Measurements from ENCODE around the gene RAB33B. TPM values are rescaled to one million over a fixed set of nuclear protein-coding genes. Genes with fewer than 3 reads are reported as not detected.

The RAB33B gene
- total and polyA plus RNA-seq, 9 of the 15 experiments (the other 6 are each of a cell fraction or from before 2014, with no cell fraction given) = 1.7 to 3.7 (median 3.0) TPM

GRCh38 chr4:139458999-139459398, 5.1 kb downstream of the RAB33B start:
- ATAC-seq = no peak
- no peak for DNase-seq (ENCODE audit: extremely low read depth in 1 of 4, low spot score in 3 of 4)
- Histone ChIP-seq H3K79me2 (ENCODE audit: control insufficient read depth, insufficient read depth, low read length) (peaks cover 24% of the 10 kb centered on the region), H3K36me3 (ENCODE audit: control insufficient read depth, insufficient read depth, low read length) (no peaks in the 10 kb centered on the region), H3K9ac (ENCODE audit: insufficient read depth in 1 of 2, low read depth in 2 of 2, low read length in 2 of 2) (no peak overlapping the region), H3K4me2 (ENCODE audit: insufficient read depth, low read length) (no peak overlapping the region), H3K9me1 (ENCODE audit: control insufficient read depth, insufficient read depth, low read length) (no peaks in the 10 kb centered on the region), H3K27me3 (ENCODE audit: control insufficient read depth in 2 of 2, insufficient read depth in 2 of 2, low read length in 2 of 2) (no peaks in the 10 kb centered on the region), H4K20me1 (replicated peaks; ENCODE audit: control insufficient read depth, insufficient read depth, low read length) (no peaks in the 10 kb centered on the region), H3K4me1 (replicated peaks in 1 of 2; ENCODE audit: control insufficient read depth in 2 of 2, insufficient read depth in 2 of 2, low read length in 2 of 2) (peaks cover 12 to 18% of the 10 kb centered on the region in 2 experiments; a peak in 4 of 5 replicates), H3K9me3 (replicated peaks; ENCODE audit: control insufficient read depth, insufficient read depth, low read depth, low read length) (no peaks in the 10 kb centered on the region), H3K4me3 (no peak overlapping the region), H3K27ac (ENCODE audit: extremely low read depth, low read depth, low read length) (no peak overlapping the region), H2AFZ (ENCODE audit: low read depth, low read length) (no peak overlapping the region)
- POLR2A ChIA-PET = interaction anchor here (1.2 kb wide), 1 partner anchor 18 kb away, joined by 3 read pairs; no protein-coding TSS in a partner anchor
- intact Hi-C loops (cut with micrococcal nuclease) = no loop called here
- BruUV-seq (replicated peaks) = no TSS peak
- WGBS (ENCODE audit: insufficient coverage, low coverage, missing lambda C conversion rate) = 84% methylated on average over 3 of the region's 3 CpGs
- TF ChIP-seq POLR3G (IDR thresholded peaks at IDR 0.05; ENCODE audit: extremely low read depth, insufficient read length, insufficient replicate concordance) (no peak), ZNF121 (CRISPR knock-in tag; conservative IDR thresholded peaks at IDR 0.05) (no peak), ZNF583 (CRISPR knock-in tag; IDR thresholded peaks at IDR 0.05) (no peak), TOE1 (IDR thresholded peaks at IDR 0.05; ENCODE audit: borderline replicate concordance) (no peak), TOE1 (CRISPR knock-in tag; IDR thresholded peaks at IDR 0.05; ENCODE audit: borderline replicate concordance, low read depth) (no peak), BDP1 (IDR thresholded peaks at IDR 0.05; ENCODE audit: insufficient read depth, insufficient read length) (no peak), U2AF1 (optimal IDR thresholded peaks at IDR 0.05; ENCODE audit: low read depth, low read length) (no peak)
- FAIRE-seq = no peak
- in situ Hi-C loops (cut with MboI) = no loop called here
- CTCF ChIA-PET (ENCODE audit: low intra/inter-chr PET ratio) = no interaction called here

DNA sequence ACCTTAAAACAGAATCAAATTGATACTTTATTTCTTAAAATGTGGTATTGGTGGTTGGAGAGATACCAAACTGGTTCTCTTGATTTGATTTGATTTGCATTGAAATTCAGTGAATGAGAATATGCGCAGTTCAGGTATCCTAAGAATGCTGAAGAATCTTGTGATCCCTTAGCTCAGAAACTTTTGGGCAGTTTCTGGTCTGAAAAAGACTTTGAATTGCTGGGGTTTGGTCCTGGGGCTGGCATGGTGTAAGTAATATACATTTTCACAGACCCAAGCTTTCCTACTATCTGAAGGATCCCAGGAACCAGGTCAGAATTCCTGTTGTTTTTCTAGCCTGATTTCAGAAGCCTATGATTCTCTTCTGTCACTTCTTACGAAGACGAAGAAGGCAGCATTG, 6.6 kb downstream of the RAB33B start:
- Histone ChIP-seq H3K9me3 (replicated peaks; ENCODE audit: control insufficient read depth, insufficient read depth, low read depth, low read length) (no peaks in the 10 kb centered on the region), H3K4me1 (replicated peaks in 1 of 2; ENCODE audit: control insufficient read depth in 2 of 2, insufficient read depth in 2 of 2, low read length in 2 of 2) (peaks cover 6 to 10% of the 10 kb centered on the region in 2 experiments; a peak in 3 of 5 replicates), H4K20me1 (replicated peaks; ENCODE audit: control insufficient read depth, insufficient read depth, low read length) (no peaks in the 10 kb centered on the region), H3K27me3 (ENCODE audit: control insufficient read depth in 2 of 2, insufficient read depth in 2 of 2, low read length in 2 of 2) (no peaks in the 10 kb centered on the region), H3K9ac (ENCODE audit: insufficient read depth in 1 of 2, low read depth in 2 of 2, low read length in 2 of 2) (no peak overlapping the region), H3K27ac (ENCODE audit: extremely low read depth, low read depth, low read length) (no peak overlapping the region), H3K36me3 (ENCODE audit: control insufficient read depth, insufficient read depth, low read length) (no peaks in the 10 kb centered on the region), H2AFZ (ENCODE audit: low read depth, low read length) (no peak overlapping the region), H3K9me1 (ENCODE audit: control insufficient read depth, insufficient read depth, low read length) (no peaks in the 10 kb centered on the region), H3K4me3 (no peak overlapping the region), H3K79me2 (ENCODE audit: control insufficient read depth, insufficient read depth, low read length) (peaks cover 10% of the 10 kb centered on the region), H3K4me2 (ENCODE audit: insufficient read depth, low read length) (no peak overlapping the region)
- DNase-seq (ENCODE audit: extremely low read depth in 1 of 4, low spot score in 3 of 4) (no peak), FAIRE-seq (no peak), ATAC-seq (no peak)
- intact Hi-C loops (cut with micrococcal nuclease) = no loop called here
- no TSS peak for BruUV-seq (replicated peaks)
- POLR2A ChIA-PET = interaction anchor here (0.7 kb wide), 1 partner anchor 9 kb away, joined by 3 read pairs; no protein-coding TSS in a partner anchor
- no peak for TF ChIP-seq ZNF121 (CRISPR knock-in tag; conservative IDR thresholded peaks at IDR 0.05)
- TF ChIP-seq, protein P1, sequence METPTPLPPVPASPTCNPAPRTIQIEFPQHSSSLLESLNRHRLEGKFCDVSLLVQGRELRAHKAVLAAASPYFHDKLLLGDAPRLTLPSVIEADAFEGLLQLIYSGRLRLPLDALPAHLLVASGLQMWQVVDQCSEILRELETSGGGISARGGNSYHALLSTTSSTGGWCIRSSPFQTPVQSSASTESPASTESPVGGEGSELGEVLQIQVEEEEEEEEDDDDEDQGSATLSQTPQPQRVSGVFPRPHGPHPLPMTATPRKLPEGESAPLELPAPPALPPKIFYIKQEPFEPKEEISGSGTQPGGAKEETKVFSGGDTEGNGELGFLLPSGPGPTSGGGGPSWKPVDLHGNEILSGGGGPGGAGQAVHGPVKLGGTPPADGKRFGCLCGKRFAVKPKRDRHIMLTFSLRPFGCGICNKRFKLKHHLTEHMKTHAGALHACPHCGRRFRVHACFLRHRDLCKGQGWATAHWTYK (CRISPR knock-in tag; IDR thresholded peaks at IDR 0.05) = no peak
- WGBS (ENCODE audit: insufficient coverage, low coverage, missing lambda C conversion rate) = 100% methylated on average over 3 of the region's 3 CpGs
- CTCF ChIA-PET (ENCODE audit: low intra/inter-chr PET ratio) = no interaction called here
- in situ Hi-C loops (cut with MboI) = no loop called here

Data from K562 (cell line).